ENCODE measurements around the gene XCR1.

Gene XCR1

GRCh38 chr3:45988804-45989203, 38.5 kb downstream of the XCR1 start:
- DNase-seq (ENCODE audit: low read depth) = no peak
- no peak overlapping the region for H3K4me3 ChIP-seq (ENCODE audit: low read depth, low read length)
- no peak for TF ChIP-seq CTCF (IDR thresholded peaks at IDR 0.05; ENCODE audit: insufficient read depth, low read depth, low read length, missing control alignments)

DNA sequence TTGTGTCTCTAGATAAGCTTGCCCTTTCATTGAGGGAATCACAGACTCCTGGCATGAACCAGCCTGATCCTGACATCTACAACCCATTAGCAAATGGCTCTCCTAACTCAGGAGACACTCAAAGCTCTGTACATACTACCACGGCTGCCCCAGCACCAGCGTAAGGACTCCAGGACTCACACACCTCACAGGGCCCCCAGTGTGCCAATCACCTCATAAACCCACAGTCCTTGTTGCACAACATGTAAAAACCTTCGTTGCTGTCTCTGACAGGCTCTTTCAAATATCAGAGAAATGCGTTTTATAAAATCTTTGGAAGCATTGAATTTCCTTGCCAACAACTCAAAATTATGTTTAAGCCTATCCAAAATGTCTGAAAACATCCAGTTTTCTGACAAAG, 38.9 kb downstream of the XCR1 start:
- H3K4me3 ChIP-seq (ENCODE audit: low read depth, low read length) = no peak overlapping the region
- DNase-seq (ENCODE audit: low read depth) = no peak
- no peak for TF ChIP-seq CTCF (IDR thresholded peaks at IDR 0.05; ENCODE audit: insufficient read depth, low read depth, low read length, missing control alignments)

DNA sequence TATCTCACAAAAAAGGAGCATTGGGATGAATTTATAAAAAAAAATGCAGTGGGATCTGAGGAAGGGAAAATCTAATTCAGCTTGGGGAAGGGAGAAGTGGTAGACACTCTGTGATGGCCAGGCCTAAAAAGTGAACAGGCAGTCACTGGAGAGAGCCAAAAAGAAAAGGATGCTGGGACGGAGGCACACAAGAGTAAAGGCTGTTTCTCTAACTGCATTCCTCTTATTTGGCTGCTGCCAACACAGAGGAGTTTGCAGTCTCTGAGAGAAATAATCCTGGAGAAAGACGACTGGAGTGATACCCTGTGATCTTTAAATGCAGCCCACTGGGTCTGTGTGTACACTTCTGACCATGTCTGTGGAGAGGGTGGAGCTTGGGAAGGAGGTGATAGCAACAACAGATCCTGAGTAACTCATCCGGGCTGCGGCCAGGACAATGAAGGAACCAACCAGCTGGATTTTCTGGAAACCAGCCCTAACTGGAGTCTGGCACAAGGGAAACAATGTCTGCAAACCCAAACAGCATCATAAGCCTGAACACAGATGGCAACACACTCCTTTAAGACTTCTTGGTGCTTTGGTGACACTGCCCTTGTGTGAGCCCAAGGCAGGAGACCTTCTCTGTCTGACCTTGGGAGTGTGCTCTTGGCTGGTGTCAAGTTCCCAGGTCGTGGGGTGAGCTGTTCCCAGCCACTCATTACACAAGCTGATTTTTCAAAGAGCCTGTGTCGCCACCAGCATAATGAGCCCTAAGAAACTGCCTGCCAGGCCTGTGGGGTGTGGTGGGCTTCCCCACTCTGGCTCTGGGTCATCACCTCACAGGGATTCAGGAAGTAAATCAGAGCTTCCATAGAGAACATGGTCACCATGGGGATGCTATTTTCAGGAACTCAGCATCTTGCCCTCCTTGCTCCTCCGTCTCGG, 39.7 kb downstream of the XCR1 start:
- DNase-seq (ENCODE audit: low read depth) = no peak
- TF ChIP-seq CTCF (IDR thresholded peaks at IDR 0.05; ENCODE audit: insufficient read depth, low read depth, low read length, missing control alignments) = no peak

GRCh38 chr3:45986303-45986982, 40.8 kb downstream of the XCR1 start:
- no peak for DNase-seq (ENCODE audit: low read depth)
- H3K4me3 ChIP-seq (ENCODE audit: low read depth, low read length) = no peak overlapping the region
- no peak for TF ChIP-seq CTCF (IDR thresholded peaks at IDR 0.05; ENCODE audit: insufficient read depth, low read depth, low read length, missing control alignments)

More for the DNA sequence above, 39.7 kb downstream of the XCR1 start:
- no peak overlapping the region for H3K4me3 ChIP-seq (ENCODE audit: low read depth, low read length)

DNA sequence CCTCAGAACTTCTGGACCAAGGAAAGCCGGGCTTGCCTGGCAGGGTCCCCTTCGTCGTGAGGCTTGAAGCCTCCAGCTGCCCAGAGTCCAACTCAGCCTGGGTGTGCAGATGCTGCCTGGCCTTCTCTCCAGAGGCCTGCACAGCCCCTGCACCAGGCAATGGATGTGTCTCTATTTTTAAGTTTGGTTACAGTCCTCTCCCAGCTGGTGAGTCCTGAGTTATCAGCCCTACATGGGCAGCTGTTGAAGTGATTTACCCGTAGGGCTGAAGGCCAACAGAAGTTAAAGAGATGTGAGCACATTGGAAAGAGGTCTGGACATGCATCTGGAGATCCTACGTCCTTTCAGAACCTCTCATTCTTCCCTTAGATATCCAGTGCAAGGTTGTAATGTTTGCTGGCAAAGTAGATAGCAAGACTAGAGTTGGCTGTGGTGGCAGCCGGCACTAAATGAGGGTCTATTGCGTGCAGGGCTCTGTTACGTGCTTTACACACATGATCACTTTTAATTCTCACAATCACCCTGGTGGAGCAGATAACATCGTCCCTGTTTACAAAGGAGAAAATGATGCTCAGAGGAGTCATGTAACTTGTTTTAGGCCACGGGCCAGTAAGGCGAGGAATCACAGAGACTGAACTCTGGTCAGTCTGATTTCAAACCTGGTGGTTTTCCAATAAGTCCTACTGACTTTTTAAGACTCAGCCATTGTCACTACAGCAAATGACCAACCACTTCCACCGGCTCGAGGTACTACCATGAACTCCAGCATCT, 41.6 kb downstream of the XCR1 start:
- no peak for DNase-seq (ENCODE audit: low read depth)
- TF ChIP-seq CTCF (IDR thresholded peaks at IDR 0.05; ENCODE audit: insufficient read depth, low read depth, low read length, missing control alignments) = no peak
- no peak overlapping the region for H3K4me3 ChIP-seq (ENCODE audit: low read depth, low read length)

DNA sequence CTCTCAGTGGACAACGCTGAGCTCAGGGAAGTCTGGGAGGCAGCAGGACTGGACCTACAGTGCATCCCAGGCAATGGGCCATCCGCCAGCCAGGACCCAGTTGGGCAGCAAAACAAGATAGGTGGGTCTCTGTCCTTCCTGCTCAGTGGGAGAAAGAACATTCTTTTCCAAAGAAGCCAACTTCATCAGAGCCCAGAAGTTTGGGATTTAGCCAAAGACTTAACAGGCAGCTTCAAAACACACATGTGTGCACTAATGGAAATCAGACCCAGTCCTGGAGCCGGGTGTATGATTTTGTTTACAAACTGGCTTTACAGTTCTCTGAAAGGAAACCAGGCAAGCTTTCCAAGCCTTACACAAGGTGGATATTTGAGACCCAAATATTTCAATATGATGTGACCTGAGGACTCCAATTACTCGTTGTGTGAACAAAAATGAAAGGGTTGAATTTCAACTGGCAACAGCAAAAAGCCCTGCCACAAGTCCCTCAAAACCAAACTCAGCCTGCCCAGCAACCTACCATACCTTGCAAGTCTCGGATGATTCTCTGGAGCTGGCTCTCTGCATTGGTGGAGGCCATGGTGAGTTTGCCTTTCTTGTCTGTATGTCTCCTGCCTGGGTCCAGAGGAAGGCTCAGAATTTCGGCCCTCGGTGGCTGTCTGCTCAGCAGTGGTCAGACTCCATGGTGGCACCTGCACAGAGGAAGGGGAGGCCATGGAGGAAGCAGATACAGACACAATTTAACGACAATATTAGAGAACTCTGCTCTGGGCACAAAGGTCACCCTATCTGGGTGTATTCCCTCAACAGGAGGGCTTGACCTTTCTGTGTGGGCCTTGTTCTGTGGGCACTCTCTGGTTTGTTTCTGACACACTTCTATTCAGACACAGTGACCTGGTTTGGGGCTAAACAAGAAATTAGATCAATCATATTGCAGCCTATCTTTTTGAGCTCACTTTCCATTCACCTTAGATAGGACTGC, 42.7 kb downstream of the XCR1 start:
- no peak for DNase-seq (ENCODE audit: low read depth)
- H3K4me3 ChIP-seq (ENCODE audit: low read depth, low read length) = no peak overlapping the region
- TF ChIP-seq CTCF (IDR thresholded peaks at IDR 0.05; ENCODE audit: insufficient read depth, low read depth, low read length, missing control alignments) = no peak
